Stimulated activated CD8-positive, alpha-beta memory T cell treated with anti-CD3 and anti-CD28 coated beads, Interleukin-7, amount 100 ng/mL, for 24 hours (primary cell): ENCODE measurements around the gene GDNF.

Experiments
- DNase-seq: peaks from one replicate; pipeline ENCODE4 v3.0.0-alpha.2; 2020; ENCODE audit warnings: low read depth

GDNF gene

GRCh38 chr5:37777432-37778130 is 62.3 kb downstream of the GDNF start:
- DNase-seq, result no peak

- DNase-seq, result no peak
Observed at GRCh38 chr5:37776826-37777225, 63.0 kb downstream of the GDNF start.

- no peak for DNase-seq
Observed at GRCh38 chr5:37774912-37775483, 64.8 kb downstream of the GDNF start.

- no peak for DNase-seq
Observed at GRCh38 chr5:37773809-37774208, 66.0 kb downstream of the GDNF start.

DNA sequence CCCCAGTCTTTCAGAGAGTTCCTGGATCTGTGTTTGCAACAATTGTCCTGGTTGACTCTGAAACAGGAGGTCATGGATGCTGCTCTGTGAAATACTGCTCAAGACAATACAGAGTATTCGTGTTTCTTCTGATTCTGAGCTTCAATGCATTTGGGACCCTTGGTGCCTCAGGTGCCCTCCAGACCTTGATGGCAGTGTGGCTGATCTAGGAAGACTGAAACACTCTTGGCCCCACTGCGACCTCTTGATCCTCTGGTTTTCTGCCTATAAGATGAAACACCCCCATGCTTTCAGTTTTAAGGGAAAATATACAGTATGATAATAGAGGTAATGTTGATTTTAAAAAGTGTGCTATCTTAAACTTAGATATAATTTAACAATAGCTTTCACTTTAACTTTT is 67.6 kb downstream of the GDNF start:
- no peak for DNase-seq

- DNase-seq, result no peak
Observed at GRCh38 chr5:37771731-37772130, 68.1 kb downstream of the GDNF start.

DNA sequence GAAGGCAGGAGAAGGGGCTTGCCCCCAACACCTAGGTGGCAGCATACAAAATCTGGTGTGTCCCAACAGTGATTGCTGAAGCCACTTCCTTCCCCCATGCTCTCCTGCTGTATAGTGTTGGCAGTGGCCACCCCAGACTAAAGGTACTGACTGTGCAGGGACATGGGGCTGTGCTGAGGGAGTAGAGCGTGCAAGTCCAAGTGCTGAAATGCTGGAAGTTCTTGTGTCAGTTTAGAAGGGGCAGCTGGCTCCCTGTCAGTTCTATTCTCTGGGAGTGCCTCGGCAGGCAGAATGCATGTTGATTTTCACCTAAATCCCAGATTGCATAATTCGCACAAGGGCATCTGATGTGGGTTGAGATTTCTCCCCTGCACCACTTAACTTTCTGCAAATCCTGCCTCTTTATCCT is 68.6 kb downstream of the GDNF start:
- DNase-seq, result no peak

DNA sequence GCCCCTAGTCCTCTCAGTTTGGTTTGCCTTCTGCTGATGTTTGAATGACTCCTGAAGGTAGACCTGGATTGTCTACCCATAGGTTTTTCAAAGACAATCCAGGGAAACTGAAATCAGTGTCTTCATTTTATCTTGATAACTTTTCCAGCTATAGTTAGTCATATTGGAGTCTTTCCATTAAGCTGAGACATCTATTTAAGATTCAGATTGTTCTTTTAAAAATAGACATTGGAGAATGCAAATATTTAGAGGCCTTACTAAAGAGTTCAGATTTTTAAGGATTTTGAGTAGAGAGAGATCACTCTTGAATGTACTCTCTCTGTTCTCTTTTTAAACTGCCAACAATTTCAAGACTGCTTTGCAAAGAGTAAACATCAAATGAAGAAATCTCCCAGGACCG is 69.1 kb downstream of the GDNF start:
- DNase-seq, result no peak

- no peak for DNase-seq
Observed at GRCh38 chr5:37769840-37770239, 70.0 kb downstream of the GDNF start.

GRCh38 chr5:37769108-37769507 is 70.7 kb downstream of the GDNF start:
- no peak for DNase-seq

DNA sequence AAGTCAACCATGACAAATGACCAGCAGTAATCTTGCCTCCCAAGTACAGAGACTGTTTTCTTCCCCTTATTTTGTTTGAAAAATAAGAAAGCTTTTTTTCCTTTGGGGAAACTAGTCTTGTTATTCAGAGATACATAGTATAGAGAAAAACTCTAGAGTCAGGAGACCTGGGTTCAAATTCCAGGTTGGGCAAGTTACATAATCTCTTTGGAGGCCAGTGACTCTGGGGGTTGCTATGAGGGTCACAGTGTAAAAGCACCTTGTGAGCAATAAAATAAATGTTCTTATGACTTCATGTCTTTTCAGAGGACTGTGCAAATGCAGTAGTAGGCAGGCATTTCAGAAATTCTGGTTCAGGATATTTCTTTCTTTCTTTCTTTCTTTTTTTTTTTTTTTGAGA is 71.5 kb downstream of the GDNF start:
- no peak for DNase-seq

DNA sequence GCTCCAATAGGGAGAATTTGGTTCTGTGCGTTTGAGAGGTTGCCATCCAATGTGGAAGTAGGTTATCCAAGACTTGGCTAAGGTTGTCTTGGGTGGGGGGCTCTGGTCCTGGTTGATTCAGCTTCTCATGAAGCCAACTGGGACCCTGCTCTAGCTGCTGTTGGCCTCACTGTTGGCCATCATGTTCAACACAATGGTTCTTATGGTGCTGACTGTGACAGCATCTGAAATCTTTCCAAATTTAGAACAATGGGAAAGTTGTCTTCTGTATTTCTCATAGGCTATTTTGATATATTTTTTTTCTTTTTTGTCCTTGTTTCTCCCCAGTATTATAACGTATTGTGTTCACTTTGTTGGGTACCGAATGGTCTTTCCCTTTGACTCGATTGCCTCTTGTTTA is 71.9 kb downstream of the GDNF start:
- no peak for DNase-seq

DNA sequence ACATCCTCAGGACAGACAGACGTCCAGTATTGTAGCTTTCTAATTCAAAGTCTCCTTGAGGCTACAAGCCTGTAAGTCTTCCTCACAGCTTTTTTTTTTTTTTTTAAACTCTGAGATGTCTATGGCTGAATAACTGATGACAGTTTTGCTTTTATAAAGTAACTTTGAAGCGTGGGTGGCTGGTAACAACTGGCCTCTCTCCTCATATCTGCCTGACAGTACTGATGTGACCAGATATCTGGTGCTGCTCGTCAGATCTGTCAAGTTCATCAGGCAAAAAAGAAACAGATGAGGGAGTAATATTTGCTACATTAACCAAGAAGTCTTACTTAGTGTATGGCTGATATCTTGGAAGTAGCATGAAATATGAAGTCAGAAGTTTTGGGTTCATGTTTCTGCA is 72.6 kb downstream of the GDNF start:
- DNase-seq, result no peak
